GM10248 (cell line): ENCODE measurements around the gene CPNE9.

ENCODE experiments used
- CTCF ChIA-PET: fragments of 300-600 bp; sonication (Branson Sonifier 250); formaldehyde crosslinking; extraction: SDS; loops from one replicate; lab custom pipeline; 2021; ENCODE audit warnings: antibody characterized with exemption; lab: Yijun Ruan, JAX
- POLR2A ChIA-PET: fragments of 350-650 bp; sonication (Branson Sonifier 250); formaldehyde crosslinking; extraction: SDS; loops from one replicate; lab custom pipeline; 2020; ENCODE audit warnings: antibody characterized with exemption; lab: Yijun Ruan, JAX
- DNase-seq: peaks from one replicate; pipeline ENCODE4 v3.0.0; 2012; ENCODE audit errors: extremely low spot score
- CTCF ChIP-seq: IDR thresholded peaks from 2 replicates; pipeline ENCODE4 v1.5.1; 2012; ENCODE audit warnings: mild to moderate bottlenecking, low read depth; ENCODE audit errors: extremely low read depth, missing control alignments, control extremely low read depth

CPNE9 gene

GRCh38 chr3:9703736-9704346 is at the start of gene CPNE9:
Gene CPNE9 (plus strand): TSS chr3:9703833. CDS start chr3:9703997, 164 bp downstream.
- ChIA-PET CTCF (interaction anchor here (1.4 kb wide), 1 partner anchor 200 kb away, joined by 3 read pairs; no protein-coding TSS in a partner anchor), POLR2A (no interaction called here)
- no peak for TF ChIP-seq CTCF
- DNase-seq: no peak

- DNase-seq: no peak
These were observed 43.8 kb upstream of the CPNE9 start for GRCh38 chr3:9659849-9660248.

GRCh38 chr3:9660972-9661371 is 42.7 kb upstream of the CPNE9 start:
- ChIA-PET CTCF (no interaction called here), POLR2A (no interaction called here)
- DNase-seq: no peak
- no peak for TF ChIP-seq CTCF

More at GRCh38 chr3:9659849-9660248, 43.8 kb upstream of the CPNE9 start:
- no peak for TF ChIP-seq CTCF
- CTCF ChIA-PET: no interaction called here
- POLR2A ChIA-PET: no interaction called here

GRCh38 chr3:9664119-9664751 is 39.4 kb upstream of the CPNE9 start:
- ChIA-PET POLR2A (interaction anchor here (1.3 kb wide), 1 partner anchor 67 kb away, joined by 4 read pairs; the partner anchor contains the start of gene BRPF1), CTCF (interaction anchor here (1.2 kb wide), 1 partner anchor 20 kb away, joined by 3 read pairs; no protein-coding TSS in a partner anchor)
- TF ChIP-seq CTCF: no peak
- no peak for DNase-seq

GRCh38 chr3:9666704-9667445 is 36.8 kb upstream of the CPNE9 start:
- DNase-seq: no peak
- TF ChIP-seq CTCF: no peak
- CTCF ChIA-PET: no interaction called here
- POLR2A ChIA-PET: interaction anchor here (0.6 kb wide), 1 partner anchor 343 kb away, joined by 4 read pairs; no protein-coding TSS in a partner anchor

GRCh38 chr3:9669277-9669676 is 34.4 kb upstream of the CPNE9 start:
- POLR2A ChIA-PET: no interaction called here
- TF ChIP-seq CTCF: no peak
- no peak for DNase-seq
- CTCF ChIA-PET: interaction anchor here (1.4 kb wide), 1 partner anchor 15 kb away, joined by 5 read pairs; no protein-coding TSS in a partner anchor
